GM23338 (cell line): ENCODE data around the gene MATK. TPM values are rescaled to one million over a fixed set of nuclear protein-coding genes. Genes with fewer than 3 reads are reported as not detected.

Experiments
- ATAC-seq: fragments of 200-7000 bp; cut with Tn5 transposase; 3 replicates; pipeline ENCODE4 v1.9.1; 2020
- DNase-seq: peaks from one replicate; pipeline ENCODE4 v3.0.0-alpha.2; 2015; ENCODE audit warnings: low spot score
- H2AFZ ChIP-seq: fragments of 200-600 bp; sonication (generic); 2 replicates; pipeline ENCODE4 v1.8.0; 2016; ENCODE audit warnings: antibody characterized with exemption, mild to moderate bottlenecking, moderate library complexity
- H3F3A ChIP-seq: fragments of 200-600 bp; sonication (generic); replicated peaks from 2 replicates; pipeline ENCODE4 v1.8.0; 2017; ENCODE audit warnings: antibody characterized with exemption, mixed run types, low read depth
- H3K27ac ChIP-seq: fragments of 200-600 bp; sonication (generic); 2 replicates; pipeline ENCODE4 v1.6.1; 2016; ENCODE audit warnings: low read depth
- H3K27me3 ChIP-seq: fragments of 200-600 bp; sonication (generic); 2 replicates; pipeline ENCODE4 v1.8.0; 2016; ENCODE audit warnings: mild to moderate bottlenecking, mixed run types, moderate library complexity; ENCODE audit not compliant: insufficient read depth
- H3K36me3 ChIP-seq: fragments of 200-600 bp; sonication (generic); 2 replicates; pipeline ENCODE4 v1.8.0; 2016; ENCODE audit warnings: mild to moderate bottlenecking; ENCODE audit not compliant: insufficient read depth
- H3K4me1 ChIP-seq: fragments of 200-600 bp; sonication (generic); 2 replicates; pipeline ENCODE4 v1.8.0; 2016; ENCODE audit warnings: mild to moderate bottlenecking, moderate library complexity; ENCODE audit not compliant: insufficient read depth
- H3K4me2 ChIP-seq: fragments of 200-600 bp; sonication (generic); 2 replicates; pipeline ENCODE4 v1.7.1; 2017; ENCODE audit warnings: mixed run types
- H3K4me3 ChIP-seq: fragments of 200-600 bp; sonication (generic); 2 replicates; pipeline ENCODE4 v1.6.1; 2016; ENCODE audit warnings: mixed run types
- H3K79me2 ChIP-seq: fragments of 200-600 bp; sonication (generic); replicated peaks from 2 replicates; pipeline ENCODE4 v1.8.0; 2017; ENCODE audit warnings: mild to moderate bottlenecking; ENCODE audit not compliant: insufficient read depth
- H3K9me2 ChIP-seq: fragments of 200-600 bp; sonication (generic); 2 replicates; pipeline ENCODE4 v1.8.0; 2017; ENCODE audit not compliant: insufficient read depth
- H4K20me1 ChIP-seq: fragments of 200-600 bp; sonication (generic); replicated peaks from 2 replicates; pipeline ENCODE4 v1.8.0; 2017; ENCODE audit warnings: mild to moderate bottlenecking; ENCODE audit not compliant: insufficient read depth
- H3K27ac Mint-ChIP-seq: 2 replicates; pipeline ENCODE4 v1.8.0; 2020; ENCODE audit warnings: inconsistent platforms, mild to moderate bottlenecking, moderate library complexity, mixed read lengths
- H3K27me3 Mint-ChIP-seq: 3 replicates; pipeline ENCODE4 v1.8.0; 2022; ENCODE audit warnings: low read depth, mild to moderate bottlenecking, moderate library complexity, mixed read lengths, inconsistent platforms; ENCODE audit not compliant: insufficient read depth, poor library complexity
- H3K36me3 Mint-ChIP-seq: 3 replicates; pipeline ENCODE4 v1.8.0; 2021; ENCODE audit warnings: low read depth, mild to moderate bottlenecking, inconsistent platforms, moderate library complexity, mixed read lengths
- H3K4me1 Mint-ChIP-seq: 3 replicates; pipeline ENCODE4 v1.8.0; 2020; ENCODE audit warnings: mild to moderate bottlenecking, inconsistent platforms, mixed read lengths
- H3K4me3 Mint-ChIP-seq: 3 replicates; pipeline ENCODE4 v1.8.0; 2021; ENCODE audit warnings: moderate library complexity, mild to moderate bottlenecking, inconsistent platforms, mixed read lengths
- H3K9me3 Mint-ChIP-seq: 3 replicates; pipeline ENCODE4 v1.8.0; 2020; ENCODE audit warnings: moderate library complexity, mild to moderate bottlenecking, inconsistent platforms, mixed read lengths
- CREB1 ChIP-seq: fragments of 250-450 bp; sonication (Bioruptor Pico); IDR thresholded peaks from 2 replicates; pipeline ENCODE4 v1.5.0; 2020; ENCODE audit warnings: low read depth, mild to moderate bottlenecking, moderate library complexity
- CTCF ChIP-seq, 2 experiments: fragments of 200-600 bp in 1 of 2; sonication (generic) in 1 of 2; conservative IDR thresholded peaks; 2 replicates each; pipeline versions ENCODE4 v1.5.1 to v1.6.1; 2016 to 2017; ENCODE audit warnings: antibody characterized with exemption in 2 of 2, low read depth in 2 of 2, mild to moderate bottlenecking in 2 of 2, moderate library complexity in 1 of 2
- ETS1 ChIP-seq: IDR thresholded peaks from 2 replicates; pipeline ENCODE4 v1.6.1; 2016; ENCODE audit warnings: antibody characterized with exemption
- EZH2 ChIP-seq: fragments of 200-600 bp; sonication (generic); IDR thresholded peaks from one replicate; pipeline ENCODE4 v1.8.0; 2017; ENCODE audit warnings: antibody characterized with exemption, mild to moderate bottlenecking, low read depth; ENCODE audit not compliant: unreplicated experiment
- EZH2phosphoT487 ChIP-seq: fragments of 200-600 bp; sonication (generic); IDR thresholded peaks from one replicate; pipeline ENCODE4 v1.8.1; 2018; ENCODE audit warnings: antibody characterized with exemption; ENCODE audit not compliant: unreplicated experiment
- JUNB ChIP-seq: IDR thresholded peaks from one replicate; pipeline ENCODE4 v1.6.1; 2016; ENCODE audit warnings: antibody characterized with exemption; ENCODE audit not compliant: unreplicated experiment
- NANOG ChIP-seq: IDR thresholded peaks from 2 replicates; pipeline ENCODE4 v1.6.1; 2016; ENCODE audit warnings: antibody characterized with exemption, borderline replicate concordance
- STAT1 ChIP-seq: IDR thresholded peaks from one replicate; pipeline ENCODE4 v1.6.1; 2016; ENCODE audit warnings: antibody characterized with exemption; ENCODE audit not compliant: unreplicated experiment
- ZNF331 ChIP-seq: fragments of 250-450 bp; sonication (Bioruptor Pico); IDR thresholded peaks from 2 replicates; pipeline ENCODE4 v1.5.0; 2020; ENCODE audit warnings: low read depth, mild to moderate bottlenecking, moderate library complexity
- ZNF462 ChIP-seq: fragments of 250-450 bp; sonication (Bioruptor Pico); IDR thresholded peaks from 2 replicates; pipeline ENCODE4 v1.5.0; 2020; ENCODE audit warnings: mild to moderate bottlenecking, moderate library complexity
- polyA plus RNA-seq: library from polyadenylated mRNA; unstranded; fragments of >200 nt; fragmentation: Nextera tagmentation; extraction: Ambion mirVana; gene quantifications from 2 replicates; pipeline ENCODE4 v1.2.1, GENCODE V29; 2016
- total RNA-seq: library from RNA; depleted of rRNA; stranded (reverse); fragments of >200 nt; shearing (Covaris generic); gene quantifications from 2 replicates; pipeline ENCODE4 v1.2.3, GENCODE V29; 2014

Gene MATK
- total and polyA plus RNA-seq, 2 experiments from 2014 or later: 13.4 to 21.4 TPM

- DNase-seq (no peak), ATAC-seq (no peak)
- Histone ChIP-seq H3K9me2 (no peaks in the 10 kb centered on the region), H2AFZ (no peak overlapping the region), H3K4me3 (no peak overlapping the region), H3K79me2 (no peaks in the 10 kb centered on the region), H3K4me1 (no peaks in the 10 kb centered on the region), H4K20me1 (no peaks in the 10 kb centered on the region), H3K27ac (no peak overlapping the region), H3K27me3 (no peaks in the 10 kb centered on the region), H3K4me2 (no peak overlapping the region), H3K36me3 (no peaks in the 10 kb centered on the region), H3F3A (peaks cover 9% of the 10 kb centered on the region)
- Mint-ChIP-seq H3K4me1 (no peaks in the 10 kb centered on the region; the same call in 2 of the 3 replicates), H3K9me3 (peaks cover 4% of the 10 kb centered on the region; the same call in 1 of the 3 replicates), H3K27ac (no peak overlapping the region), H3K36me3 (no peaks in the 10 kb centered on the region), H3K4me3 (no peak overlapping the region; the same call in 2 of the 3 replicates), H3K27me3 (peaks cover 14% of the 10 kb centered on the region)
- no peak for TF ChIP-seq CREB1 (CRISPR knock-in tag)
- no peak for TF ChIP-seq ZNF331 (CRISPR knock-in tag)
- no peak for TF ChIP-seq JUNB
- no peak for TF ChIP-seq STAT1
- TF ChIP-seq CTCF (conservative IDR thresholded peaks at IDR 0.05; ENCODE audit: low read depth in 2 of 2): no peak
- no peak for TF ChIP-seq EZH2phosphoT487
- no peak for TF ChIP-seq ETS1
- TF ChIP-seq ZNF462: no peak
- no peak for TF ChIP-seq NANOG
- TF ChIP-seq EZH2: no peak
Measured at GRCh38 chr19:3808420-3809143, 22.4 kb upstream of the MATK start.
